HepG2 (cell line): ENCODE measurements around the gene RNF213. TPM values are rescaled to one million over a fixed set of nuclear protein-coding genes. Genes with fewer than 3 reads are reported as not detected.

Source experiments
- ADNP ChIP-seq: sonication (generic); formaldehyde crosslinking; IDR thresholded peaks from 2 replicates; pipeline ENCODE4 v1.4.0; 2020; ENCODE audit warnings: missing genetic modification reagents
- ARID2 ChIP-seq: sonication (generic); formaldehyde crosslinking; IDR thresholded peaks from 2 replicates; pipeline ENCODE4 v1.8.1; 2022; ENCODE audit warnings: mild to moderate bottlenecking, missing genetic modification reagents, borderline replicate concordance
- CCDC6 ChIP-seq: sonication (generic); formaldehyde crosslinking; IDR thresholded peaks from 2 replicates; pipeline ENCODE4 v1.8.1; 2022; ENCODE audit warnings: mild to moderate bottlenecking, missing genetic modification reagents, moderate library complexity
- CHD4 ChIP-seq: fragments of 200-600 bp; sonication (generic); IDR thresholded peaks from 2 replicates; pipeline ENCODE4 v1.7.0; 2017; ENCODE audit warnings: mild to moderate bottlenecking, low read length, borderline replicate concordance
- FOXA1 ChIP-seq, 2 experiments: fragments of 450-650 bp in 1 of 2; sonication (generic) in 1 of 2; formaldehyde crosslinking in 1 of 2; IDR thresholded peaks; 2 replicates each; pipeline versions ENCODE4 v1.4.0 to v1.6.1; 2016 to 2020; ENCODE audit warnings: missing genetic modification reagents in 1 of 2
- GLMP ChIP-seq: sonication (generic); formaldehyde crosslinking; IDR thresholded peaks from 2 replicates; pipeline ENCODE4 v1.9.0; 2021; ENCODE audit warnings: missing genetic modification reagents, mild to moderate bottlenecking, borderline replicate concordance
- JDP2 ChIP-seq: sonication (generic); formaldehyde crosslinking; IDR thresholded peaks from 2 replicates; pipeline ENCODE4 v1.8.1; 2022; ENCODE audit warnings: missing genetic modification reagents, borderline replicate concordance
- KAT7 ChIP-seq: IDR thresholded peaks from 2 replicates; pipeline ENCODE4 v1.6.1; 2018; ENCODE audit warnings: borderline replicate concordance, missing compliant biosample characterization
- KLF9 ChIP-seq: IDR thresholded peaks from 2 replicates; pipeline ENCODE4 v1.6.1; 2016; ENCODE audit warnings: low read depth
- LCORL ChIP-seq, 2 experiments: fragments of 450-650 bp in 1 of 2; sonication (generic) in 1 of 2; formaldehyde crosslinking in 1 of 2; IDR thresholded peaks; 2 replicates each; pipeline versions ENCODE4 v1.5.0 to v1.6.1; 2017 to 2020; ENCODE audit warnings: antibody characterized with exemption in 1 of 2, missing genetic modification reagents in 1 of 2
- MAFK ChIP-seq, 2 experiments: IDR thresholded peaks in 1 of 2; conservative IDR thresholded peaks in 1 of 2; 2 replicates each; pipeline ENCODE4 v1.6.1; 2011; ENCODE audit warnings: improper control_type of control experiment in 2 of 2, low read length in 2 of 2
- NBN ChIP-seq: fragments of 450-650 bp; conservative IDR thresholded peaks from 2 replicates; pipeline ENCODE4 v1.6.1; 2017
- NFYC ChIP-seq: IDR thresholded peaks from 2 replicates; pipeline ENCODE4 v1.6.1; 2016; ENCODE audit warnings: missing genetic modification reagents, missing compliant biosample characterization
- PHB2 ChIP-seq: fragments of 450-650 bp; IDR thresholded peaks from 2 replicates; pipeline ENCODE4 v1.6.1; 2018; ENCODE audit not compliant: partially characterized antibody
- PPARG ChIP-seq: conservative IDR thresholded peaks from 2 replicates; pipeline ENCODE4 v1.6.1; 2016; ENCODE audit warnings: missing biosample characterization, missing genetic modification reagents
- RAD51 ChIP-seq: fragments of 450-650 bp; IDR thresholded peaks from 2 replicates; pipeline ENCODE4 v1.6.1; 2016; ENCODE audit warnings: borderline replicate concordance
- STAG1 ChIP-seq: sonication (generic); formaldehyde crosslinking; IDR thresholded peaks from 2 replicates; pipeline ENCODE4 v1.4.0; 2020; ENCODE audit warnings: missing genetic modification reagents
- XRCC5 ChIP-seq: fragments of 200-400 bp; formaldehyde crosslinking; optimal IDR thresholded peaks from 2 replicates; pipeline ENCODE3; 2017; ENCODE audit warnings: mild to moderate bottlenecking, low read length
- YEATS2 ChIP-seq: sonication (generic); formaldehyde crosslinking; IDR thresholded peaks from 2 replicates; pipeline ENCODE4 v1.4.0; 2020; ENCODE audit warnings: missing genetic modification reagents, borderline replicate concordance
- ZBTB4 ChIP-seq: sonication (generic); formaldehyde crosslinking; IDR thresholded peaks from 2 replicates; pipeline ENCODE4 v1.4.0; 2020; ENCODE audit warnings: missing genetic modification reagents, mild to moderate bottlenecking, borderline replicate concordance
- ZBTB7A ChIP-seq: sonication (generic); formaldehyde crosslinking; IDR thresholded peaks from 2 replicates; pipeline ENCODE4 v1.8.0; 2022; ENCODE audit warnings: mild to moderate bottlenecking, missing genetic modification reagents
- ZEB1 ChIP-seq: IDR thresholded peaks from 2 replicates; pipeline ENCODE4 v1.6.1; 2012; ENCODE audit warnings: mild to moderate bottlenecking, low read depth, inconsistent platforms; ENCODE audit not compliant: insufficient replicate concordance
- ZNF282 ChIP-seq: fragments of 450-650 bp; IDR thresholded peaks from 2 replicates; pipeline ENCODE4 v1.6.1; 2018; ENCODE audit not compliant: partially characterized antibody
- ZNF3 ChIP-seq: IDR thresholded peaks from 2 replicates; pipeline ENCODE4 v1.7.0; 2017; ENCODE audit warnings: inconsistent platforms
- ZNF337 ChIP-seq: sonication (generic); formaldehyde crosslinking; IDR thresholded peaks from 2 replicates; pipeline ENCODE4 v1.5.1; 2020; ENCODE audit warnings: missing genetic modification reagents, low read depth, mild to moderate bottlenecking, borderline replicate concordance
- ZNF546 ChIP-seq: sonication (generic); formaldehyde crosslinking; conservative IDR thresholded peaks from 2 replicates; pipeline ENCODE4 v1.8.1; 2023; ENCODE audit warnings: mild to moderate bottlenecking, missing genetic modification reagents
- ZNF550 ChIP-seq: sonication (generic); formaldehyde crosslinking; IDR thresholded peaks from 2 replicates; pipeline ENCODE4 v1.4.0; 2020; ENCODE audit warnings: mild to moderate bottlenecking, missing genetic modification reagents, borderline replicate concordance
- ZSCAN22 ChIP-seq: sonication (generic); formaldehyde crosslinking; IDR thresholded peaks from 2 replicates; pipeline ENCODE4 v1.4.0; 2020; ENCODE audit warnings: mild to moderate bottlenecking, missing genetic modification reagents
- polyA plus RNA-seq, 8 experiments: library from polyadenylated mRNA; depleted of rRNA in 3 of 8; stranded (reverse) in 7 of 8; unstranded in 1 of 8; fragments of >200 nt; fragmentation: Illumina TruSeq in 4 of 8; extraction: Trizol in 4 of 8; gene quantifications; 2 replicates each; pipeline versions ENCODE4 v1.2.1 to v1.2.3, GENCODE V29; 2011 to 2016; ENCODE audit warnings: low read depth in 4 of 8, missing spikeins in 1 of 8, mixed read lengths in 1 of 8; ENCODE audit not compliant: insufficient read depth in 1 of 8
- total RNA-seq, 5 experiments: library from RNA; depleted of rRNA; stranded (reverse); fragments of >200 nt; fragmentation: Illumina TruSeq; extraction: Trizol; gene quantifications; 2 replicates each; pipeline ENCODE4 v1.2.3, GENCODE V29; 2016; ENCODE audit warnings: low read depth in 1 of 5
- TF ChIP-seq, protein P1 (sequence below): sonication (generic); formaldehyde crosslinking; IDR thresholded peaks from 2 replicates; pipeline ENCODE4 v1.4.0; 2020; ENCODE audit warnings: missing genetic modification reagents

Gene RNF213
- total and polyA plus RNA-seq, 2 of the 13 experiments (the other 11 are each of a cell fraction or from before 2014, with no cell fraction given) = 38.6 to 38.7 TPM

DNA sequence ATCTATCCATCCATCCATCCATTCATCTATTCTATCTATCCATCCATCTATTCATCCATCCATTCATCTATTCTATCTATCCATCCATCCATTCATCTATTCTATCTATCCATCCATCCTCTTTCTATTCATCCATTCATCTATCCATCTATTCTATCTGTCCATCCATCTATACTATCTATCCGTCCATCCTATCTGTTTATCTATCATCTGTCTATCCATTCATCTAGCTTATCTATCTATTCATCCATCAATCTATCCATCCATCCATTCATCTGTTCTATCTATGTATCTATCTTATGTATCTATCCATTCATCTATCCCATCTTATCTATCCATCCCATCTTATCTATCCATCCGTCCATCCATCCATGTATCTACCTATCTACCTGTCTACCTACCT lies 8.8 kb downstream of the RNF213 start (continued):
- TF ChIP-seq KLF9 (CRISPR knock-in tag) (no peak), GLMP (CRISPR knock-in tag) (no peak), ZBTB4 (CRISPR knock-in tag) (no peak), FOXA1 (IDR thresholded peaks at IDR 0.05) (0 out of 2 replicates have a peak, but pooled peaks have one; percentile 2), FOXA1 (CRISPR knock-in tag; IDR thresholded peaks at IDR 0.05) (no peak), YEATS2 (no peak), XRCC5 (no peak), ZNF3 (CRISPR knock-in tag) (no peak), JDP2 (no peak), ARID2 (CRISPR knock-in tag) (no peak), LCORL (IDR thresholded peaks at IDR 0.05) (peak; percentile 32; the same call in 1 of the 2 replicates), LCORL (CRISPR knock-in tag; IDR thresholded peaks at IDR 0.05) (no peak), RAD51 (peak; percentile 25; the same call in 1 of the 2 replicates), CHD4 (no peak), ADNP (CRISPR knock-in tag) (no peak), ZBTB7A (CRISPR knock-in tag) (no peak), ZNF550 (CRISPR knock-in tag) (no peak), ZSCAN22 (CRISPR knock-in tag) (no peak), ZNF337 (CRISPR knock-in tag) (no peak), MAFK (conservative IDR thresholded peaks at IDR 0.05 in 1 of 2, IDR thresholded peaks at IDR 0.05 in 1 of 2; ENCODE audit: low read length in 2 of 2) (no peak), KAT7 (CRISPR knock-in tag) (no peak), ZNF282 (peak; percentile 45), ZNF546 (CRISPR knock-in tag) (no peak), NBN (peak; percentile 75; the same call in 1 of the 2 replicates), CCDC6 (CRISPR knock-in tag) (no peak), ZEB1 (no peak), NFYC (CRISPR knock-in tag) (no peak), PPARG (no peak), STAG1 (no peak), PHB2 (peak; percentile 56)
- TF ChIP-seq, protein P1, sequence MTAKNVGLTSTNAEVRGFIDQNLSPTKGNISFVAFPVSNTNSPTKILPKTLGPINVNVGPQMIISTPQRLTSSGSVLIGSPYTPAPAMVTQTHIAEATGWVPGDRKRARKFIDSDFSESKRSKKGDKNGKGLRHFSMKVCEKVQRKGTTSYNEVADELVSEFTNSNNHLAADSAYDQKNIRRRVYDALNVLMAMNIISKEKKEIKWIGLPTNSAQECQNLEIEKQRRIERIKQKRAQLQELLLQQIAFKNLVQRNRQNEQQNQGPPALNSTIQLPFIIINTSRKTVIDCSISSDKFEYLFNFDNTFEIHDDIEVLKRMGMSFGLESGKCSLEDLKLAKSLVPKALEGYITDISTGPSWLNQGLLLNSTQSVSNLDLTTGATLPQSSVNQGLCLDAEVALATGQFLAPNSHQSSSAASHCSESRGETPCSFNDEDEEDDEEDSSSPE (CRISPR knock-in tag) = no peak
